ENCODE measurements around the gene SPOP.

The SPOP gene

GRCh38 chr17:49632201-49632600 lies 45.7 kb downstream of the SPOP start:
- DNase-seq (ENCODE audit: low read depth) = no peak
- H3K4me3 ChIP-seq (ENCODE audit: low read depth, low read length) = no peak overlapping the region
- TF ChIP-seq, protein P1, sequence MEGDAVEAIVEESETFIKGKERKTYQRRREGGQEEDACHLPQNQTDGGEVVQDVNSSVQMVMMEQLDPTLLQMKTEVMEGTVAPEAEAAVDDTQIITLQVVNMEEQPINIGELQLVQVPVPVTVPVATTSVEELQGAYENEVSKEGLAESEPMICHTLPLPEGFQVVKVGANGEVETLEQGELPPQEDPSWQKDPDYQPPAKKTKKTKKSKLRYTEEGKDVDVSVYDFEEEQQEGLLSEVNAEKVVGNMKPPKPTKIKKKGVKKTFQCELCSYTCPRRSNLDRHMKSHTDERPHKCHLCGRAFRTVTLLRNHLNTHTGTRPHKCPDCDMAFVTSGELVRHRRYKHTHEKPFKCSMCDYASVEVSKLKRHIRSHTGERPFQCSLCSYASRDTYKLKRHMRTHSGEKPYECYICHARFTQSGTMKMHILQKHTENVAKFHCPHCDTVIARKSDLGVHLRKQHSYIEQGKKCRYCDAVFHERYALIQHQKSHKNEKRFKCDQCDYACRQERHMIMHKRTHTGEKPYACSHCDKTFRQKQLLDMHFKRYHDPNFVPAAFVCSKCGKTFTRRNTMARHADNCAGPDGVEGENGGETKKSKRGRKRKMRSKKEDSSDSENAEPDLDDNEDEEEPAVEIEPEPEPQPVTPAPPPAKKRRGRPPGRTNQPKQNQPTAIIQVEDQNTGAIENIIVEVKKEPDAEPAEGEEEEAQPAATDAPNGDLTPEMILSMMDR (IDR thresholded peaks at IDR 0.05; ENCODE audit: control insufficient read depth, extremely low read depth, insufficient read depth) = no peak

DNA sequence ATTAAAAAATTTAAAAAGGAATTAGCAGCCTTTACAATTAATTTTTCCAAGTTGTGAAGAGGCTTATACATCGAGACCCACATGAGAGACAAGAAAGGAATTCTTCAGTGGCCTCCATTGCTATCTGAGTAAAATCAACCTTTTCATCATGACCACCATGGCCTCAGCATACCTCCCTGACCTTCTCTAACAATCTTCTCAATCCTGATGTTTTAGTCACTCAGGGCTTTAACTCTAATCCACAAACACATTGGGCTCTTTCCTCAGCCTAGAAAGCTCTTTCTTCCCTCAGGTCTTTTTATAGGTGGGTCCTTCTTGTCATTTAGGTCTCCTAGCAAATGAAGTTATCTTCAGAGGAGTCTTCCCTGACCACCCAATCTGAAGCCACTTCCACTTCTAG lies 46.4 kb downstream of the SPOP start:
- no peak overlapping the region for H3K4me3 ChIP-seq (ENCODE audit: low read depth, low read length)
- TF ChIP-seq, protein P1 (IDR thresholded peaks at IDR 0.05; ENCODE audit: control insufficient read depth, extremely low read depth, insufficient read depth) = no peak
- DNase-seq (ENCODE audit: low read depth) = no peak

DNA sequence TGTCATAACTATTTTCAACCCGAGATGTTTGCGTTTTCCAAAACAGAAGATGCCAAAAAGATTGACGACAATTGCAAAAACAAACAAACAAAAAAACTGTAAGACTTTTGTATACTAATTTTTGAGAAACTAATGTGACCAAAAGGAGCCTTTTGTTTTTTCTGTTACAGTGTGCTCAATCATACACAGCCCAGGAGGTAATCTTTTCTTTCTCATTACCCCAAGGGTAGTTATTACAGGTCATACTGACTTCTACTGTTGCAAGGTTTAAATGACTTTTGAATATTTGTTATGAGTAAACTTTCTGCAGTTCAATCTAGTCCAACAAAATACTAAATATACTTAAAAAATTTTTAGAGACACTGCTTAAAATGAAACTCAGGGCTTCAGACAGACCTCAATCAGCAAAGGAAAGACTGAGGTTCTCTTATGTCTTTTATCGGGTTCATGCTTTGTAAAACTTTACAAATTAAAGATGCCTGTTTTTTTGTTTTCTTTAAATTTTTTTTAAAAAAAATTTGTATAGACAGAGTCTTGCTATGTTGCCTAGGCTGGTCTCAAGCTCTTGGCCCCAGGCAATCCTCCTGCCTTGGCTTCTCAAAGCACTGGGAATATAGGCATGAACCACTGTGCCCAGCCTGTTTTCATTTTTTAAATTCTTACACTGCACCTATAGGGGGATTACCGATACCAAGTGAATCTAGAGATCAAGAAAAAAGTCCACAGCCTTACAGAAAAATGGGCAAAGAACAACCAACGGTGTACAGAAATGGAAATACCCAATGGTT lies 47.6 kb downstream of the SPOP start:
- no peak for DNase-seq (ENCODE audit: low read depth)
- TF ChIP-seq, protein P1 (IDR thresholded peaks at IDR 0.05; ENCODE audit: control insufficient read depth, extremely low read depth, insufficient read depth) = no peak
- no peak overlapping the region for H3K4me3 ChIP-seq (ENCODE audit: low read depth, low read length)

DNA sequence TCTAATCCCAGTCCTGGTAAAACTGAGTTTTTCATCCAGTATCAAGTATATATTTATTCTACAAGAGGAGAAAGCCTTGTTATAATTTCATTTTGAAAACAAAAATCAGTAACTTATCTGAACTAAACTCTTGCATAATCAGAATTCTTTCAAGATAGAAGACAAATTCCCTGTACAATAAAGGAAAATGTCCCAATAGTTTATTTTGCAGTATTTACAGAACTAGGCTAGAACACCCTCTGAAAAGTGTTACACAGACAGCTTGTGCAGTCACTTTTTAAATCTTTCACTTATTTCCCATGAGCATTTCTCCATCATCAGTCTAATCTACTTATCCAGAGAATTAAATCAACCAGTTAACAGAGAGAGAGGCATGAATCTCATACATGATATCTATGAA lies 48.5 kb downstream of the SPOP start:
- no peak overlapping the region for H3K4me3 ChIP-seq (ENCODE audit: low read depth, low read length)
- DNase-seq (ENCODE audit: low read depth) = no peak
- TF ChIP-seq, protein P1 (IDR thresholded peaks at IDR 0.05; ENCODE audit: control insufficient read depth, extremely low read depth, insufficient read depth) = no peak

- TF ChIP-seq, protein P1 (IDR thresholded peaks at IDR 0.05; ENCODE audit: control insufficient read depth, extremely low read depth, insufficient read depth) = no peak
- no peak overlapping the region for H3K4me3 ChIP-seq (ENCODE audit: low read depth, low read length)
- no peak for DNase-seq (ENCODE audit: low read depth)
Observed at GRCh38 chr17:49624896-49625295, 53.0 kb downstream of the SPOP start.

DNA sequence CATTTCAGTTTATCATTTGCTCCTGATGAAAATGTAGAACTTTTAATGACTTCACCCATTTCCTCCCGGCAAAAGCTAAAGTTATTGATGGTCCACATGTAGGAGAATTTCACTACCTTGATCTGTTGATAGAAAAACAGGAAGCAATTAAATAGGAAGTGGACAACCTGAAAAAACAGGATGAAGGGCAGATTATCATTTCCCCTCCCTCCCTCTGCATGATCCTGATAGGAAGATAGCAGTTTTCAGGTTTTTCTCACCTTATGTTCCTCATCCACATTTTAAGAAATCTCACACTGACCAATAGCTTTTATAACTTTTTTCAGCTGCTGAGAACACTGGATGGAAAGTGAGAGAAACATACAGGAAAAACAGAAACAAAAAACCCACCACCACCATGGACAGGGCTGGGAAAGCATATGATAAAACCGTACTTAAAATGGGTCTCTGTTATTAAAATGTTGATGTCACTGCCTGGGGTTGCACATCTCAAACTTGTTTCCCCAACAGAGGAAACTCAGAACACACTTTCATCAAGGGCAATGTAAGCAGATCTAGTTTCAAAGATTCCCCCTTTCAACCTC lies 55.9 kb downstream of the SPOP start:
- H3K4me3 ChIP-seq (ENCODE audit: low read depth, low read length) = no peak overlapping the region
- TF ChIP-seq, protein P1 (IDR thresholded peaks at IDR 0.05; ENCODE audit: control insufficient read depth, extremely low read depth, insufficient read depth) = no peak
- no peak for DNase-seq (ENCODE audit: low read depth)

Data from LNCaP clone FGC (cell line).